MM.1S (cell line): ENCODE data around the gene PTPRN2.

Source experiments
- EZH2phosphoT487 ChIP-seq: fragments of 300-600 bp; sonication (generic); IDR thresholded peaks from 2 replicates; pipeline ENCODE4 v1.6.1; 2018; ENCODE audit warnings: antibody characterized with exemption, low read length
- TF ChIP-seq, protein P1 (sequence below): fragments of 300-600 bp; sonication (generic); IDR thresholded peaks from 2 replicates; pipeline ENCODE4 v1.5.1; 2016; ENCODE audit warnings: antibody characterized with exemption, low read length, mixed read lengths

DNA sequence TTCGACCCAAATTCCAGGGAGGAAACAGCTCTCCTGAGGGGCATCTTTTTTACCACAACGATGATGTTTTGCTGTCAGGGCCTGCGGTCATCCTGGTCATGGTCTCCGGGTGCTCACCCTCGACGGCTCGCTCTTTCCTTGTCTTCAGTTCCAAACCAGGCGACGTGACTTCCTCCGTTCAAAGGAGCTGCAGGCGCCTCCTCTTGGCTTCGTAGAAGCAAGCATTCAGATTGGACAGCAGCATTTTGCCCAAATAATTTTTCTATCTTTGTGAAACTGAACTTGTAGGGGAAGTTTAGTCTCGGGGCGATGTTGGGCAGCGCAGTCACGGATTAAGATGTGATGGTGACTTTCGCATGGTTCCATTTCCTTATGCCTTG is 1042.0 kb downstream of the PTPRN2 start:
- TF ChIP-seq, protein P1, sequence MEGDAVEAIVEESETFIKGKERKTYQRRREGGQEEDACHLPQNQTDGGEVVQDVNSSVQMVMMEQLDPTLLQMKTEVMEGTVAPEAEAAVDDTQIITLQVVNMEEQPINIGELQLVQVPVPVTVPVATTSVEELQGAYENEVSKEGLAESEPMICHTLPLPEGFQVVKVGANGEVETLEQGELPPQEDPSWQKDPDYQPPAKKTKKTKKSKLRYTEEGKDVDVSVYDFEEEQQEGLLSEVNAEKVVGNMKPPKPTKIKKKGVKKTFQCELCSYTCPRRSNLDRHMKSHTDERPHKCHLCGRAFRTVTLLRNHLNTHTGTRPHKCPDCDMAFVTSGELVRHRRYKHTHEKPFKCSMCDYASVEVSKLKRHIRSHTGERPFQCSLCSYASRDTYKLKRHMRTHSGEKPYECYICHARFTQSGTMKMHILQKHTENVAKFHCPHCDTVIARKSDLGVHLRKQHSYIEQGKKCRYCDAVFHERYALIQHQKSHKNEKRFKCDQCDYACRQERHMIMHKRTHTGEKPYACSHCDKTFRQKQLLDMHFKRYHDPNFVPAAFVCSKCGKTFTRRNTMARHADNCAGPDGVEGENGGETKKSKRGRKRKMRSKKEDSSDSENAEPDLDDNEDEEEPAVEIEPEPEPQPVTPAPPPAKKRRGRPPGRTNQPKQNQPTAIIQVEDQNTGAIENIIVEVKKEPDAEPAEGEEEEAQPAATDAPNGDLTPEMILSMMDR = no peak
- no peak for TF ChIP-seq EZH2phosphoT487
